GM18873 (cell line): Measurements from ENCODE around the gene RGPD5.
"Not testable (repeated sequence)": the region's sequence is repeated elsewhere in the genome, so short reads cannot be mapped to it uniquely, and the experiment has no call there.

Source experiments
- ATAC-seq: cut with Tn5 transposase; IDR thresholded peaks from one replicate; pipeline ENCODE4 v1.9.1; 2021; ENCODE audit warnings: mild to moderate bottlenecking, moderate library complexity, moderate number of reproducible peaks; ENCODE audit not compliant: unreplicated experiment, low FRiP score

RGPD5 gene

DNA sequence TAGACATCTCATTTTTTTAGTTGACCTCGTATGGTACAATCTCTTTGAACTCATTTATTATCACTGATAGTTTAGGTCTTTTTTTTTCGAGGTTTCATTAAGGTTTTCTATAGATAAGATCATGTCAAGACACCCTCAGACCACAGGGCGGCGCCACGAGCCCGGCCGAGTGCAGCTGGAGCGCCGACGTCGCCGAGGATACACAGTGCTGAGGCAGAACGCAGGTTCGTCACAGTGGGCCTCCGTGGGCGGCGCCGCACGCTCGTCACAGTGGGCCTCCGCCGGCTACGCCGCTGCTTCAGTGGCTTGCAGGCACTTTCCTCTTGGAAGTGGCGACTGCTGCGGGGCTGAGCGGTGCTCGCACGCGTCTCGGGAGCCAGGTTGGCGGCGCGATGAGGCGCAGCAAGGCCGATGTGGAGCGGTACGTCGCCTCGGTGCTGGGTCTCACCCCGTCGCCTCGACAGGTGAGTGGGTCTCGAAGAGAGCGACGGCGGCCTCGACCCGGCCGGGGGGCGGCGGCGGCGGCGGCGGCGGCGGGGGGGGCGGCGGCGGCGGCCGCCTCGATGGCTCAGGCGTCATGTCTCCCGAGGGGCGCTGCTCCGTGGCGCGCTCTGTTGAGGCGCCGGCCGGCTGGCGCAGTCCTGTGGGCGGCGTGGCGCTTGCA, at the start of gene RGPD5:
Gene RGPD5, plus strand, starts transcription at position 232 of the 664 bp plus-strand sequence. Its CDS starts 161 bp downstream, at position 393.
- peak; percentile 93 for ATAC-seq

DNA sequence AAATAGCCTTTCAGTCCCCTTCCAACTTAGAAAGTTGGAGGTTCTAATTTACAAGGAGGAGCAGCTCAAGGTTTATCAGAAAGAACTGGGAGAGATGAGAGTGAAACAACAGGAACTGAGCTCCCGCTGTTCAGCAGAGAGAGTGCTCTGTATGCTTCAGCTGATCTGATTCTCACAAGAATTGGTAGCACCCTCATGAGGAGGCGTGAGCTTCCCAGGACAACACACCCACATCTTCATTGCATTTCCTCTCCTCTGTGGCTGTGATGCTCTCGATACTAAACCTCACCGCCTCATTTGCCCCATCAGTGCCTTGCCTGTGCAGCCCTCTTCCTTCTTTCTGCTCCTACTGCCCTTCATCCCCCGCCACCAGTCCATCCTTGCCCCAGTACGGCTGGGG, 42.5 kb upstream of the RGPD5 start:
- ATAC-seq = not testable (repeated sequence)

DNA sequence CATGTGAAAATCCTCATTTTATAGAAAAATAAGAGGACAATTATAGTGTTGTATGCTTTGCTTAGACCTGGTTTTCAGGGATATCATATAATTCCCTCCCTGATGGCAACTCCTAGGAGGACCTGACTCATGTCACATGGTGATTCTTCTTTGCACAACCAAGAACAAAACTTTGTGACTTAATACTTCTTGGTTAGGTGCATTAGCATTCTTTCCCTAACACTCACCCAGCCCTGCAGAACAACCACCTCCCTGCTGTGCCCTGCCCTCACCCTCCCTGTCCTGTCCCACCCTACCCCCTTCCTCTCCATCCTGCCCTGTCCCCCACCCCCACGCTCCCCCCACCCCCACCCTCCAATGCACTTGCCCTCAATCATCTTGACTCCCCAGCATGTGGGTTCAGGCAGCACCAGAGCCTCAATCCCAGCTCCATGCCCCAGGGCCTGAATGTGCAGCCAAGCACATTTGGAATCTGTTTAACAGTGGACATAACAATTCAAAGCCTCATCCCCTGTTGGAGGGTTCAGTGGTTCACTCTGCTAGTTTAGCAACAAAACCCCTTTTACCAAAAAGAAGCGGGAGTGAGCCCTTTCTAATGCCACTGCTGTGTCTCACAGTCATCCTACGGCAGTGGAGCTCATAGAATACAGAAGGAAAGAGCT, 36.8 kb upstream of the RGPD5 start:
- not testable (repeated sequence) for ATAC-seq

DNA sequence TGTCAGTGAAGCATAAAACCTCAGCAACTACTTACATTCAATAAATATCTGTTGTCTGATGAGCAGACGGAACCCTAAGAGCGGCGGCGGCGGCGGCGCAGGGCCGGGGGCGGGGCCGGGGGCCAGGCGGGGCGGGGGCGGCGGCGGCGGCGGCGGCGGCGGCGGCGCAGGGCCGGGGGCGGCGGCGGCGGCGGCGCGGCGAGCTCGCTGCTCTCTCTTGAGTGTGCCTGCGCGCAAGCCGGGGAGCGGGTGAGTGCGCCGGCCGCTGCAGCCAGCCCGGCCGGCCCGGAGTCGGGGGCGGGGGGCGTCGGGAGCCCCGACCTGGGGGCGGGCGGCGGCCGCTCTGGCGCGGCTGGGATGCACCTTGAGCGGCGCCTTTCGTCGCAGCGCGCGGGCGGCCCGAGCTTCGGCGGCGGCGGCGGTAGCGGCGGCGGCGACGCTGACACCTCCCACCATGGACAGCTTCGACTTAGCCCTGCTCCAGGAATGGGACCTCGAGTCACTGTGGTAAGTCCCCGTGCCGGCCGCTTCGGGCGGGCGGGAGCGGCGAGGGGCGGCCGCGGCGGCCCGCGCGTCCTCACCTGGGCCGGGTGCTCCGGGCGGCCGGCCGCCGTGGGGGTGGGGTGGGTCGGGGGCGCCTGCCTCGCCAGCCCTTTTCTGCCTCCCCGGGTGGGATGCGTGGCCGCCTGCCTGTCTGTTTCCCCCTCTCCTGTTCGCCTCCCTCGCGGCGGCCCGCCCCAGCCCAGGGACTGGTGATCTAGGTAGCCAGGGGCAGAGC, 33.7 kb upstream of the RGPD5 start:
- not testable (repeated sequence) for ATAC-seq

DNA sequence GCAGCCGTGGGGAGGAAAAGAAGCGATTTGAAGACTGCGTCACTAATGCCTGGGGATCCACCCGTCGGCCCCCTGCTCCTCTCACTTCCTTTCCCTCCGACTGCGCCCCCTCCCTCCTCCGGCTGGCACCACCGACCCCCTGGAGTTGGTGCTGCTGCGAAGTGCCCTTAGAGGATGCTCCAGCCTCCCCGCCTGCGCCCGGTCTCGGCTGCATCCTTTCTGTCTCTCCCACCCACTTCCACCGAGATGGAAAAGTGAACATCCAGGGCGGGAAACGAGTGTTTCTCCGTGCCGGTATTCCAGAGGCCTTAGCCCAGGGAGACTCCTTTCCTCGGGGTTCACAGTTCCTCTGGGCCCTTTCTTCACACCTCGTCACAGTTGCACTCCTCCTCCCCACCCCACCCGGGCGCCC, 33.1 kb upstream of the RGPD5 start:
- not testable (repeated sequence) for ATAC-seq

DNA sequence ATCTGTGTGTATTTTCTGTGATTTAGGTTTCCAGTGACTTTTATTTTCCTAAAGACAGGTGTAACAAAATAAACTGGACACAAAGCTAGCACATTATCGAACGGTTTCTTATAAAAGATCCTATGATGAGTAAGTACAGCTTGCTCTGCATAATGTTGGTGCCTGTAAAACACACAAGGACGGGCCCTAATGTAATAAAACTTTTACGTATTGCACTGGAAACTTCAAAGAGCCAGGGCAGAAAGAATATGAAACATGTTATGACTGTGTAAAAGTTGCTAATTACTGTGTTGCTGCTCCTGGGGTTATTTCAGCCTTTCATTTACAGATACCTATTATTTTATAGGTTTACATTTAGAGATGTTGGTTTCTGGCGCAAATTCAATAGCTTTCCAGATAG, 32.1 kb upstream of the RGPD5 start:
- ATAC-seq = not testable (repeated sequence)

DNA sequence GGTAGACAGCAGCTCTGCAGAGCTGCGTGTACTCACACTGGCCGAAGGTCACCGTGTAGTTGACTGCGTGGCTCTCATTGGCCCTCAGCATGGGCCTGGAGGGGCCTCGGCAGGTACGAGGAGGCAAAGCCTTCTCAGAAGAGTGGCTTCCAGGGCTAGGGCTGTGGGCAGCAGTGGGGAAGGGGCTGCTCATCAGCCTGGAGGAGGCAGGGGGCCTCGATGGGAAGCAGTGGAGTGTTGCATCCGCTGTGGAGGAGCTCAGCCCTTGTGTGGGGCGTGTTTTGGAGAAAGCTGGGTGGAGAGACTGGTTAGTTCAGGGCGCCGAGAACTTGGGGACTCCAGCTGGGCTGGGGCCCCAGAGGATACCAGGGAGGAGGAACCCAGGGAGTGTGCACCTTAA, 28.0 kb upstream of the RGPD5 start:
- not testable (repeated sequence) for ATAC-seq

DNA sequence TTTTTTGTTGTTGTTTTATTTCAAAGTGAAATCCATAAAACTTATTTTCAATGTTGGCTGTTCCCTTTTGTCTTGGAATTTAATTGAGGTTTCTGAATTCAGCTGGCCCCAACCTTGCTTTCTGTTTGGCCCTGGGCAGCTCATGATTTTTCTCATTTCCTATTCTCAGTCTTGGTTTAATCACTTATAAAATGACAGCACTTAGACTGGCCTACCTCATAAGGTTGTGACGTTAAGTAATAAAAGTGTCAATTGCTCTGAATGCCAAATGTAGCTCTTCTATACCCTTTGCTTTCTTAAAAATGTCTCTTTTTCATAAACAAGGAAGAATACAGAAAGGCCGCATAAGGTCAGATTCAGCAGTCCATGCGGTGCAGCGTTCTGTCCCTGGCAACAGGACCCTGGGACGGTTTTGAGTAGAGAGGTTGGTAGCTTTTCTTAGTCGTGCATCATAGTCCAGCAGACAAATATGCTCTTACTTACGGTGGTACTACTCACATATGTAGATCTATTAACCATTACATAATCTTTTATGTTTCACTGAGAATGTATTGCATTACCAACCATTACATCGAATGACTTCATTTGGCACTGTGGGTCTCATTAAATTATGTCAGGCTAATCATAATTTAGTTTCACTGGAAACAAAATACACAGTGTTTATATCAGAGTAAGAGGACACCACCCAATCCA, 27.1 kb upstream of the RGPD5 start:
- ATAC-seq = not testable (repeated sequence)

DNA sequence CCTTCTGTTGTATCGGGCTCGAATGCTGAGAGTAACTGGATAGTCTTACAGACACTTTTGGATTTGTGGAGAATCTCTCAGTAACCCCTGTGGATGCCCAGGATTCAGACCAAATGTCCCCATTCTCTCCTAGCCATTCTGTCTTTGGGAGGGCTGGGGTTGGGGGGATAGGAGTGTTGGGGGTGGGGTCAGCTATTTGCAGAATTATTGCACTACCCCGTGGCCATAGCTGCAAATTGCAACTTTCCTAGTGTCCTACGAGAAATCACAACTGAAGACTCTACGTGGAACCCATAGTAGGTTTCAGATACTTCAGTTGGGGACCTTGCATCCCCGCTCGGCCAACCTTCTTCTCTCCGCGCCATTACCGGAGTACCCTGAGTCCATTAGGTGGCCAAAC, 25.2 kb upstream of the RGPD5 start:
- ATAC-seq = not testable (repeated sequence)

DNA sequence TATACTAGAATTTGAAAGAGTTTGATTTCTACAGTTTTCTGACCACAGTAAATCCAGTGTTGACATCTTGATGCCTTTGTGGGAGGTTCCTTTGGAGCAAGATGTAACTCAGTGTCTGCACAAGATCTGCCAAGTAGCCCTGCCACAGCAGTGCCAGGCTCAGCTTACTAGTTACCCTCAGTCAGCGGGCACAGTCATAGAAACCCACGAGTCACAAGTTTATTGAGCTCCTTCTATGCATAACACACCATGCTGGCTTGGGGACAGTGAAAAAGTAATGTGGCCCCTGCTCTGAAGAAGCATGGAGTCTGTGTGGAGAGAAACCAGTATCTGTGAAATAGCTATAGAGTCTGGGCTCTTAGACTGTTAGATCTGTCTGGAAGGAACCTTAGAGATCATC, 15.0 kb upstream of the RGPD5 start:
- not testable (repeated sequence) for ATAC-seq

DNA sequence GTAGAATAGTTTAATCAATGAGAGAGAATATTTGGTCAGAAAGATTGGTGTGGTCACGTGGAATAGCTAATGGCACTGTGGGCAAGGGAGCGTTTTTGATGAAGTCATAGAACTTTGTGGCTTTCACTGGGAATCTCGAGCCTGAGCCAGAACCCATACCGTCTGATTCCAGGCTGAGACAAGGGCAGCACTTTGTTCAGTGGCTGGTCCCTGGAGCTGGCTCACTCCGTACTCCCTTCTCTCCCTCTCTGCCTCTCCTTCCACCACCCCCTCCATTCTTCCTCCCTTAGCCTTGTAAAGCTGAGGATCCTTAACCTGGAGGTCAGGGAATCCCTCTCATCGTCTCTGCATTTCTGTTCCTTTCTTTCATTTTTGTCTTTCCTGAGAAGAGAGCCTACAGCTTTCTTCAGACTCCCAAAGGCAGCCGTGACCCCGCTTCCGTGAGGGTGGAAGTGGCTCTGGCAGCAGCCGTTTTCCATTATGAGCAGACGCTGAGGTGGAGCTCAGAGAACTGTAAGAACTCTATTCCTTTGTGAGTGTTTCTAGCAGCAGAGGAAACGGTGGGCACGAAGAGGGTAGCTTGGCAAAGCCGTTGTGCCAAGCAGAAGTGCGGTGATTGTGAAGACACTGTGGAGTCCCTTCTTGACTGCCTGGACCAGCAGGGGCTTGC, 12.8 kb upstream of the RGPD5 start:
- ATAC-seq = not testable (repeated sequence)

DNA sequence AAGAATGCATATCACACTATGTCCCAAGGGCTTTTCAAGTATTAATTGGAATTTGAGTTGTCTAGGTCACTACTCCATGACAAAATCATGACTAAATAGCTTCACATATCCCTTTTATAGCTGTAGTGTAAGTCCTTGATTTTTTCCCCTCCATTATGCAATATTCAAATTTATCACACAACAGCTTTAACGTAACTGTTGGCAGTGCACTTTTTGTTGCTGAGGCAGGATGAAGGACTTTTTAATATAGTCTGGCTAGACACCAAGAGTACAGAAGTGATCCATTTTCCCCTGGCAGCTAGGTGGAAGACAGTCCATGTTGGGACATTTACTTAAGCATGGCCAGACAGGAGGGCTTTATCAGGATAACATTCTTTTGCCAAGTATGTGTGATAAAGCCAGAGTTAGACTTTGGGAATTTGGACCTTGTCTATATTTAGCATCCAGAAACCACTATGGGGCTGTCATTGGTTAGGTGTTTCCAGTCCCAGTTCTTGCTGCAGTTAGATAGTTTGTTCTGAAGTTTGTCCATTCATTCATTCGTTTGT, 11.6 kb upstream of the RGPD5 start:
- ATAC-seq = not testable (repeated sequence)

DNA sequence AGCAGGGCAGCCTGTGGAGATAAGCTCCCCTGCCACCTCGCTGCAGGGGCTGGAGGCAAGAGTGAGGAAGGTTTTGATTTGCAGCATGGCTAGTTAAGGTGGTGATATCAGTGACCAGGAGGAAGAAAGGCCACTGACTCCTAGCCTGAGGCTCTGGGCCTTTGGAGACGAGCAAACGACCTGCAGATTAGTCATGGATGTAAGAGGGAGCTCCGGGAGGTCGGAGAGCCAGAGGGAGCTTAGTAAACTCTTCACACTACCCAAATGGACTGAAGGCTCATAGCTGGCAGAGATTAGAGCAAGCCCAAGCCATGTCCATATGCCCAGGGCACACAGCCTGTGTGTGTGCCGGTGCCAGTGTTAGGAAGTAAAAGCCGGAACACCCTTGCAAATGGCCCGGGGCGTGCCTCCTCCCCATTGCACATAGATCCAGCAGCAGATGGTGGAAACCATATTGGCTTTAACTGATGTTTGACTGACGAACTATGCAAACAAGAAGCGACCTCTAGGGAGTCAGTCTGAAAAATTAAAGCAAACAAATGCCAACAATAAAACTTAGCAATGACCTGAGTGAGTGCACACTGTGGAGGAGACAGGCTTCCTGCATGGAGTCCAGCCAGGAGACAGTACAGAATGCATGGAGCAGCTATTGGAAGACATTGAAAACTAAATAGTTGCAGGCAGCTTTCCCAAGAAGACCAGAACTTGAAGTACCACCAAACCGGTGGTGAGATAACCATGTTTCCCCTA, 2.4 kb upstream of the RGPD5 start:
- not testable (repeated sequence) for ATAC-seq

DNA sequence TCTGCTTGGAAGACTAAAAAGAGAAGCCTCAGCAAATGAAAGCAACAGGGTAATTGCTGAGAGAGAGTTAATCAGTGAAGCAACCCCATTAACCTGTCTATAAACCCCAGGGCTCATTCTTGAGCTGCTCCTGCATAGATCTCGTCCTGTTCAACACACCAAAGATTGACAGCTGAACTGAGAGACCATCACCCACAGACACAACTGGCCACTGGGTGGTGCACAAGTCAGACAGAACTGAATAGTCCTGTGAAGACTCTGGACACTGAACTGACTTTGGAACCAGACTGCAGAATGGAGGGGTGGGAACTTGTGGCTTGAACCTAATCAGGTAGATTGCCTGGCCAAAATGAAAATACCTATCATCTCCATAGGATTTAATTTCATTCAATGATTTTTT, 1.4 kb upstream of the RGPD5 start:
- ATAC-seq = not testable (repeated sequence)

DNA sequence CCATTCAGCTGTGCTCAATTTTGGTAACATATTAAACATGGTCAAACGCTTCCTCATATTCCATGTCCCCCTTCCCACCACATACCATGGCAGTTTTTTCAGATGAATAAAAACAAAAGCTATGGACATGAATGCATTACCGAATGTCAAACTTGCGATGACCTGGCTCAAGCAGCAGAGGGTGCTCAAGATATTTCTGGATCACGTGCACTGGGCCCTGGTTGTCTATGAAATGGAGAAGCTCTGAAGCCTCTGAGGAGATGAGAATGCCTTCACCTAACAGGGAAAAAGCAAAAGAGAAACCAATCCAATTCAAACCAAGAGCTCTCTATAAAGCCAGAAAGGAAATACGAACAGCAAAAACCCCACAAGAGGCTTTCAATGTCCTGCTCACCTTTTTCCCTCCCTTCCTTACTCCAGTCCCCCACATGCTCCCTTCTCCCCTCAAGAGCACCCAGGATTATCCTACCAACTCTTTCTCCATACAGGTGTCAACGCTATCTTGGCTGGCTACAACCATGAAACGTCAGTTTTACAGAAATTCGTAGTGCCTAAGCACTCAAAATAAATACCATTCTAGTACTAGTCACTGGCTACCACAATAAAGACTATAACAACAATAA, 77.1 kb downstream of the RGPD5 start:
- not testable (repeated sequence) for ATAC-seq

DNA sequence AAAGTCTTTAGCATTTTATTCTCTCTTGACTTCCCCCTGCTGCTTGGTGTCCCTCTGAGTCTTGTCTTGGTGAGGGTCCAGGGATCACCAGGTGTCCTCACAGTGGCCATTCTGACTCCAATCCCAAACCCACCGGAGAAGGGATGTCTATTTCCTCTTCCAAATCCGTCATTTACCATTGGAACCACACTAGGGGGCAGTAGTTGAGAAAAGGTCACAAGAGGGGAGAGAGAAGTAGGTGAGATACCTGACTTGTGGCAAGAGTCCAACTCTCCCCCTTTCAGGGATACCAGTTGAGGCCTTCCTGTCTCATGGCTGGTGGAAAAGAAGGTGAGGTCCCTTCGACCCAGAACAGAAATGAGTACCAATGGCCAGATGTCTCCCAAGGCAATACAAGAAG, 82.5 kb downstream of the RGPD5 start:
- not testable (repeated sequence) for ATAC-seq

DNA sequence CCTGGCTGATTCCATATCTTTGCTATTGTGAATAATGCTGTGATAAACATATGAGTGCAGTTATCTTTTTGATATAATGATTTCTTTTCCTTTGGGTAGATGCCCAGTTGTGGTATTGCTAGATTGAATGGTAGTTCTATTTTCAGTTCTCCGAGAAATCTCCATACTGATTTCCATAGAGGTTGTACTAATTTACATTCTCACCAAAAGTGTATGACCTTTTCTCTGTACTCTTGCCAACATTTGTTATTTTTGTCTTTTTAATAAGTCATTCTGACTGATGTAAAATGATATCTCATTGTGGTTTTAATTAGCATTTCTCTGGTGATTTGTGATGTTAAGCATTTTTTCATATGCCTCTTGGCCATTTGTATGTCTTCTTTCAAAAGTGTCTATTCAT, 88.0 kb downstream of the RGPD5 start:
- ATAC-seq = not testable (repeated sequence)

DNA sequence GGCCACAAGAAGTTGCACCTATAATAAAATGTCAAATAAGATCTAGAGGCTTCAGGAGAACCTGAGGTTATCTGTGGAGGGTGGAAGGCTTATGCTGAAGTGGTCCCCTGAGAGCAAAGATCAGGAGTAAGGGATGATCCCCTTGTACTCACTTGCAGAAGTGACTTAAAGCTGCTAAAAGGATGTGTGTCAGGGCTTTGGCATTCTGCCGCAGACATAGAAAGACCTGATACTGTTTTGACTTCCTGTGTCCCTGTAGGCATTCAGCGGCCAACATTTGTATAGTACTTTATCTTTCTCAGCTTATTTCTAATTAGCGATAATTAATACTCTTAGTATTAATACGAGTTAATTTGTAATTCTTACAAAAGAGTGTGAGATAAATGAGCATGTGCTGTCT, 94.3 kb downstream of the RGPD5 start:
- not testable (repeated sequence) for ATAC-seq

DNA sequence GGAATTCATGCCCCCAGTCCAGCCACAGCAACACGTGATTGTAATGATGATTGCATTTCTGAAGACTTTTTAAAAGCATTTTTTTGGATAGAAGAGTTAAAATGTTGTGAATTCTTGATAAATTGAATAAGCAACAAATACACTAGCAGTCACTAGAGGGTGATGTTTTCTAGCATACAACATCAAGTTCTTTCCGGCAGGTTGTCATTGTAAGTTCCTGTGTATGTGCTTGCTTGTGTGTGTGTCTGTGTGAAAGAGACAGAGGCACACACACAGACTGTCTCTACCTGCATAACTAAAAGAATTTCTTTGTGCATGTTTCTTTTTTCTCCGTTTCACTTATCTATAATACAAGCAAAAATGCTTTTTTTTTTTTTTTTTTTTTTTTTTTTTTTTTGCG, 95.8 kb downstream of the RGPD5 start:
- ATAC-seq = not testable (repeated sequence)
